Activated CD8-positive, alpha-beta memory T cell treated with anti-CD3 and anti-CD28 coated beads, Interleukin-2, amount 10 ng/mL, durations not matched to agents 7 days and 5 days (primary cell): Measurements from ENCODE around the gene OTOG. TPM values are rescaled to one million over a fixed set of nuclear protein-coding genes. Genes with fewer than 3 reads are reported as not detected.
A peak's percentile ranks its signal among the peaks of the same experiment; 100 is the strongest.

Experiments used
- ATAC-seq: fragments of 150-1000 bp; cut with Tn5 transposase; one replicate; pipeline ENCODE4 v1.10.0; 2021; ENCODE audit warnings: moderate library complexity
- CTCF ChIA-PET: fragments of 350-600 bp; sonication (Branson Sonifier 250); formaldehyde crosslinking; loops from one replicate; lab custom pipeline; 2021; ENCODE audit warnings: antibody characterized with exemption; lab: Charles Lee
- DNase-seq: peaks from one replicate; pipeline ENCODE4 v3.0.0-alpha.2; 2020
- H3K27ac Mint-ChIP-seq: one replicate; pipeline ENCODE4 v1.8.0; 2021; ENCODE audit warnings: mild to moderate bottlenecking, mixed read lengths
- H3K27me3 Mint-ChIP-seq: one replicate; pipeline ENCODE4 v1.8.0; 2021; ENCODE audit warnings: mixed read lengths
- H3K36me3 Mint-ChIP-seq: one replicate; pipeline ENCODE4 v1.8.0; 2021; ENCODE audit warnings: mild to moderate bottlenecking, mixed read lengths
- H3K4me1 Mint-ChIP-seq: one replicate; pipeline ENCODE4 v1.8.0; 2021; ENCODE audit warnings: mixed read lengths
- H3K4me3 Mint-ChIP-seq: one replicate; pipeline ENCODE4 v1.8.0; 2021; ENCODE audit warnings: mild to moderate bottlenecking, moderate library complexity, mixed read lengths
- H3K9me3 Mint-ChIP-seq: one replicate; pipeline ENCODE4 v1.8.0; 2022; ENCODE audit warnings: low read depth, mixed read lengths
- total RNA-seq, 2 experiments: library from RNA; stranded (reverse); gene quantifications; one replicate each; pipeline ENCODE4 v1.2.3, GENCODE V29; 2021

The OTOG gene
- total RNA-seq, 2 experiments from 2014 or later, result not detected

DNA sequence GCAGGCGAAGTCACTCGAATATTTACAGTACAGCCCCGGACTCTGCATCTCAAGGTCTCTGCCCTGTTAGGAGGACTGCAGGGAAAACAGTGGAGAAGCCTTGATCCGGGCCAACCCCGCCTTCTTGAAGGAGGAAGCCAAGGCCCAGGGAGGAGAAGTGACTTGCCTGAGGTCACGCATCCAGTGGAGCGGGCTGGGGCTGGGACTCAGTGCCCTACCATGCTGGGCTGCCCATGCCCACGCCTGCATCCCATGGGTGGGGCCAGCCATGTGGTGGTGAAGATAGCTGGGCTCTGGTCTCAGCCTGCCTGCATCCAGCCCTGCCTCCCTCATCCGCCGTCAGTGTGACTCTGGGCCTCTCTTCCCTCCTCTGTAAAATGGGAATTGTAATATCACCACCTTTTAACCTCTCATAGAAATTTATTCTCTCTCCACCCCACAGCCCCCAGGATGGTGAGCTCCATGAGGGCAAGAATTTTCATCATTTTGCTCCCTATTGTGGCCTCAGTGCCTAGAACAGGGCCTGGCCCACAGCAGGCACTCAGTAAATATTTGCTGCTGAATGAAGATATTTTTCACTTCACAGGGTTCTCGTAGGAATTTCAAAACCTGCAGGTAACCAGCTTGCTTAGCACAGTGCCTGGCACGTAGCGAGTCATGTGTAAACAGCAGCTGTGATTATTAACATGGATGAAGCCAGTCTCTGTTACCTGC, 57.3 kb downstream of the OTOG start:
- Mint-ChIP-seq H3K4me3 (no peak overlapping the region), H3K4me1 (peaks cover 3% of the 10 kb centered on the region), H3K27ac (no peak overlapping the region), H3K36me3 (no peaks in the 10 kb centered on the region), H3K9me3 (no peaks in the 10 kb centered on the region), H3K27me3 (peaks cover 3% of the 10 kb centered on the region)
- ATAC-seq, result no peak
- peak; percentile 28 for DNase-seq
- CTCF ChIA-PET, result interaction anchor here (0.7 kb wide), 1 partner anchor 127 kb away, joined by 3 read pairs; no protein-coding TSS in a partner anchor

GRCh38 chr11:17604915-17605233, 57.8 kb downstream of the OTOG start:
- DNase-seq, result peak; percentile 22
- no peaks in the 10 kb centered on the region for H3K9me3 Mint-ChIP-seq
- CTCF ChIA-PET, result interaction anchor here (0.7 kb wide), 1 partner anchor 126 kb away, joined by 3 read pairs; no protein-coding TSS in a partner anchor

DNA sequence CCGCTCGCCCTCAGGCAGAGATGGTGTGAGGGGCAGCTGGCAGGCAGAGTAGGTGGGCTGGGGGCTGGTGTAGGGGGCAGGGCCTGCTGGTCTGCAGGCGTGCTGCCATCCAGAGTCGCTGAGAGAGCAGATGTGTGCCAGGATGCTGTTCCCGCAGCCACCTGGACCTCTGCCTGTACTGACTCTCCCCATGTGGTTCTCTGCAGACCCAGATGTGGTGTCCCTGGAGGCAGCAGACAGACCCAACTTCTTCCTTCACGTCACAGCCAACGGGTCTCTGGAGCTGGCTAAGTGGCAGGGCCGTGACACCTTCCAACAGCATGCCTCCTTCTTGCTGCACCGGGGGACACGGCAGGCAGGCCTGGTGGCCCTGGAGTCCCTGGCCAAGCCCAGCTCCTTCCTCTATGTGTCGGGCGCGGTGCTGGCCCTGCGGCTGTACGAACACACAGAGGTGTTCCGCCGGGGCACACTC, 58.6 kb downstream of the OTOG start:
- DNase-seq (peak; percentile 31), ATAC-seq (no peak)
- no peak overlapping the region for H3K4me3 Mint-ChIP-seq
- H3K27ac Mint-ChIP-seq, result no peak overlapping the region
- H3K36me3 Mint-ChIP-seq, result no peaks in the 10 kb centered on the region
- CTCF ChIA-PET, result no interaction called here
- peaks cover 3% of the 10 kb centered on the region for H3K4me1 Mint-ChIP-seq
- no peaks in the 10 kb centered on the region for H3K9me3 Mint-ChIP-seq
- no peaks in the 10 kb centered on the region for H3K27me3 Mint-ChIP-seq

More at GRCh38 chr11:17604915-17605233, 57.8 kb downstream of the OTOG start:
- Mint-ChIP-seq H3K4me1 (peaks cover 3% of the 10 kb centered on the region), H3K4me3 (no peak overlapping the region), H3K27ac (no peak overlapping the region), H3K36me3 (no peaks in the 10 kb centered on the region), H3K27me3 (no peaks in the 10 kb centered on the region)
- no peak for ATAC-seq

GRCh38 chr11:17606233-17607082, 59.4 kb downstream of the OTOG start:
- Mint-ChIP-seq H3K36me3 (no peaks in the 10 kb centered on the region), H3K9me3 (no peaks in the 10 kb centered on the region), H3K27me3 (no peaks in the 10 kb centered on the region), H3K4me3 (no peak overlapping the region), H3K27ac (no peak overlapping the region), H3K4me1 (no peaks in the 10 kb centered on the region)
- DNase-seq (peak; percentile 18), ATAC-seq (no peak)
- CTCF ChIA-PET, result no interaction called here

DNA sequence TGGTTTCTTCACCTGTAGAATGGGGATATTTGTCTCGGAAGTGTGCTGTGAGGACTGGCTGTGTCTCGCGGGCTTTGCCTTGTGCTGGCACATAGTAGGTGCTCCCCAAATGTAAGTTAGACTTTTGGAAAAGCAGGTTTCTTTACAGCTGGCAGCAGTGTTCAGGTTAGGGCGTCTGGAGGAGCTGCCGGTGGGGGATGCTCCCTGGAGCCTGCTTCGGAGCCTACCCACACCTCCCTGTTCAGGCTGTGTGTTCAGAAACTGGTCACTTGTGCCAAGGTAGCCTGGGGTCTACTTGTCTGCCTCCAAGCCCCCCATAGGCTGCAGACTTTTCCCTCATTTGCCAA, 60.0 kb downstream of the OTOG start:
- ATAC-seq, result no peak
- H3K27ac Mint-ChIP-seq, result no peak overlapping the region
- no peaks in the 10 kb centered on the region for H3K27me3 Mint-ChIP-seq
- DNase-seq, result peak; percentile 37
- H3K4me3 Mint-ChIP-seq, result no peak overlapping the region
- no peaks in the 10 kb centered on the region for H3K36me3 Mint-ChIP-seq
- H3K9me3 Mint-ChIP-seq, result no peaks in the 10 kb centered on the region
- H3K4me1 Mint-ChIP-seq, result no peaks in the 10 kb centered on the region
- CTCF ChIA-PET, result no interaction called here

GRCh38 chr11:17607591-17608570, 60.8 kb downstream of the OTOG start:
- CTCF ChIA-PET, result no interaction called here

DNA sequence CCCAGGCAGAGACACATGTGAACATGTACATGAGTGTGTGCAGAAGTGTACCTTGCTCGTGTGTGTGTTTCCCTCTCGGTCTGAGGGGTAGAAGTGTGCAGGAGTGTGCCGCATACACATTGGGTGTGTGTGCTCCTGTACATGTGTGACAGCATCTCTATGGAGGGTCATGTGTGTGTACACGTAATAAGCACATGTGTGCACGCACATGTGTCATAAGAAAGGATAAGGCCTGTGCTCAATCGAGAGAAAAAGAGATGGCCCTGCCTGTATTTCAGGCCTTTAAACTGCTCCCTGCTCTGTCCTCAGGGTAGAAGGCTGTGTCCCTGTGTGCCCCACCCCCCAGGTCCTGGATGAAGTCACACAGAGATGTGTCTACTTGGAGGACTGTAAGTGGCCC, 61.8 kb downstream of the OTOG start:
- H3K9me3 Mint-ChIP-seq, result no peaks in the 10 kb centered on the region
- no peak for ATAC-seq
- H3K4me3 Mint-ChIP-seq, result no peak overlapping the region
- H3K27me3 Mint-ChIP-seq, result no peaks in the 10 kb centered on the region
- peak; percentile 34 for DNase-seq
- no peaks in the 10 kb centered on the region for H3K36me3 Mint-ChIP-seq
- no peaks in the 10 kb centered on the region for H3K4me1 Mint-ChIP-seq
- H3K27ac Mint-ChIP-seq, result no peak overlapping the region
- CTCF ChIA-PET, result no interaction called here

More at GRCh38 chr11:17607591-17608570, 60.8 kb downstream of the OTOG start:
- Mint-ChIP-seq H3K4me3 (no peak overlapping the region), H3K9me3 (no peaks in the 10 kb centered on the region), H3K36me3 (no peaks in the 10 kb centered on the region), H3K27ac (no peak overlapping the region), H3K27me3 (no peaks in the 10 kb centered on the region), H3K4me1 (no peaks in the 10 kb centered on the region)
- DNase-seq, result peak; percentile 28
- no peak for ATAC-seq

DNA sequence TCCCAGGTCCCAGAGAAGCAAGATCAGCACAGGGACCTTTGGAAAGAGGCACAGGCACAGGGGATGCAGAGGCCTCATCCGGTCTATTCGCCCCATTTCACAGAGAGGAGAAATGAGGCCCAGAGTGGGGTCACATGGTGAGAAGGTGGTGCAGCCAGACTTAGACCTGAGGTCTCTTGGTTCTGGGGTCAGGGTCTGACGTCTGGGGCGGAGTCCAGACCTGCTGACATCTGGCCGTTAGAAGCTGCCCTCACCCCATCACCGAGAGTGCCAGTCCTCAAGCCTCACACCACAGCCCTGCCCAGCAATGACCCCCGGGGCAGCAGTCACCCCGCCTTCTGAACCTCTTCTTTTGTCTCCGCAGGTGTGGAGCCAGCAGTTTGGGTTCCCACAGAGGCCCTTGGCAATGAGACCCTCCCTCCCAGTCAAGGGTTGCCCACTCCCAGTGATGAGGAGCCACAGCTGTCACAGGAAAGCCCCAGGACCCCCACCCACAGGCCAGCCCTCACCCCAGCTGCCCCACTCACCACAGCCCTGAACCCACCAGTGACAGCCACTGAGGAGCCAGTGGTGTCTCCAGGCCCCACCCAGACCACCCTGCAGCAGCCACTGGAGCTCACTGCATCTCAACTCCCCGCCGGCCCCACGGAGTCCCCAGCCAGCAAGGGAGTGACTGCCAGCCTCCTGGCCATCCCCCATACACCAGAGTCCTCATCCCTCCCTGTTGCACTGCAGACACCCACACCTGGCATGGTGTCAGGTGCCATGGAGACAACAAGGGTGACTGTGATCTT, 62.4 kb downstream of the OTOG start:
- CTCF ChIA-PET, result no interaction called here
- ATAC-seq (no peak), DNase-seq (peak; percentile 16)
- no peaks in the 10 kb centered on the region for H3K27me3 Mint-ChIP-seq
- H3K4me1 Mint-ChIP-seq, result no peaks in the 10 kb centered on the region
- no peak overlapping the region for H3K27ac Mint-ChIP-seq
- no peak overlapping the region for H3K4me3 Mint-ChIP-seq
- no peaks in the 10 kb centered on the region for H3K9me3 Mint-ChIP-seq
- no peaks in the 10 kb centered on the region for H3K36me3 Mint-ChIP-seq

- DNase-seq (peak; percentile 39), ATAC-seq (no peak)
- no peak overlapping the region for H3K4me3 Mint-ChIP-seq
- peaks cover 6% of the 10 kb centered on the region for H3K27me3 Mint-ChIP-seq
- H3K27ac Mint-ChIP-seq, result no peak overlapping the region
- H3K9me3 Mint-ChIP-seq, result no peaks in the 10 kb centered on the region
- H3K36me3 Mint-ChIP-seq, result no peaks in the 10 kb centered on the region
- H3K4me1 Mint-ChIP-seq, result no peaks in the 10 kb centered on the region
- CTCF ChIA-PET, result no interaction called here
Measured at GRCh38 chr11:17610085-17610894, 63.2 kb downstream of the OTOG start.

GRCh38 chr11:17611049-17611448, 64.0 kb downstream of the OTOG start:
- Mint-ChIP-seq H3K4me1 (no peaks in the 10 kb centered on the region), H3K9me3 (no peaks in the 10 kb centered on the region), H3K27ac (no peak overlapping the region), H3K36me3 (no peaks in the 10 kb centered on the region), H3K27me3 (peaks cover 8% of the 10 kb centered on the region), H3K4me3 (no peak overlapping the region)
- DNase-seq (peak; percentile 26), ATAC-seq (no peak)
- CTCF ChIA-PET, result no interaction called here

DNA sequence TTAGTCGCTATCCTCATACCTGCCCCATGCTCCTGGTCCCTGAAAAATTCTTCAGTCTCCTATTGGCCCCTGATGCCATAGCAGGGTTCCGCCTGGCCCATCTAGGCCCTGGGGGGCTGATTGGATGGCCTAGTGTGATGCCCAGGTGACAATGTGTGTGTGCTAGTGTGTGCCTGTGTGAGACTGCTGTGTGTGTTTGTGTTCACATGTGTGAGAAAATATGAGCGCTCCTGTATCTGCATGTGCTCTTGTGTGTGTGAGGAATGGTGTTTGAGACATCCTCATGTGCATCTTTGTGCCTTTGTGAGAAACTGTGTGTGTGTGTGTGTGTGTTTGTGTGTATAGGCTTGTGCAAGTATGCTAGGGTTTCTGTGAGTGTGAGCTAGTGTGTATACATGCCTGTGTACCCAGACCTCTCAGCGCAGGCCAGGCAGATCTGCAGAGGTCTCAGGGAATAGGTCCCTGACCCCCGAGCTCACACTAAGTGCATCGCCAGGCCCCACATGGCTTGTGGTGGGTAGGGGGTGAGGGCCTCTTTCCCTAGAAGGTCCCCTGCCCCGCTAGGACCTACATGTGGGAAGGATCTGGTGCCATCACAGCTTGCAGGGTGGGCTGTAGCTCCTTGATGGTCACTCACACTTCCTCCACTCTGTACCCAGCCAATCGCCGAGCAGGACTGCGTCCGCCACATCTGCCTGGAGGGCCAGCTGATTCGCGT, 64.6 kb downstream of the OTOG start:
- Mint-ChIP-seq H3K27ac (no peak overlapping the region), H3K4me3 (no peak overlapping the region), H3K27me3 (peaks cover 12% of the 10 kb centered on the region), H3K9me3 (no peaks in the 10 kb centered on the region), H3K36me3 (no peaks in the 10 kb centered on the region), H3K4me1 (no peaks in the 10 kb centered on the region)
- DNase-seq (peak; percentile 19), ATAC-seq (no peak)
- CTCF ChIA-PET, result no interaction called here
